Peyer's patch (tissue), 4 donors: Measurements from ENCODE around the gene ZFHX3.

ENCODE experiments used
- POLR2A ChIP-seq, 2 donors: fragments of 450-650 bp; IDR thresholded peaks; one replicate each; pipeline ENCODE4 v1.5.1; 2017; ENCODE audit warnings: antibody characterized with exemption in 2 of 2, mild to moderate bottlenecking in 2 of 2, moderate library complexity in 2 of 2
- TF ChIP-seq, protein P1 (sequence below), 6 experiments: fragments of 450-650 bp in 4 of 6; fragments of 200-600 bp in 2 of 6; sonication (generic) in 1 of 6; IDR thresholded peaks; one replicate each; pipeline ENCODE4 v1.5.1; 2017 to 2019; ENCODE audit warnings: antibody characterized with exemption in 6 of 6, mild to moderate bottlenecking in 3 of 6, moderate library complexity in 1 of 6

DNA sequence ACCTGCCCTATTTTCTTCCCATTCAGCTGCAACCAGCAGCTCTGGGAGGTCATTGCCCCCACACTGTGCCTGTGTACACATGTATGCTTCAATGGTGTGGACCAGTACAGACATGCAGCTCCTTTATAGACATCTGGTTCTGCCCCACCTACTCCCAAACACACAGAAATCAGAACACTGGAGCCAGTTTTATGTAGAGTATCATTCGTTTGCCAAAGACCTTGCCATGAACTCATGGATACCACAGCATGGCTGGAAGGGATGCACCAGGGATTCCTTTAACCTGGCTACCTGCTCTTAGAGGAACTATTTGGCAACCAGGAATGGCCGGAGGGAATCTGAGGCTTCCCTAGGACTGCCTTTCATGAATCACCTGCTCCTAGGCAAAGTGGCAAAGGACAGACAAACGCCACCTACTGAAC lies 60.4 kb downstream of the ZFHX3 start:
- TF ChIP-seq, protein P1, sequence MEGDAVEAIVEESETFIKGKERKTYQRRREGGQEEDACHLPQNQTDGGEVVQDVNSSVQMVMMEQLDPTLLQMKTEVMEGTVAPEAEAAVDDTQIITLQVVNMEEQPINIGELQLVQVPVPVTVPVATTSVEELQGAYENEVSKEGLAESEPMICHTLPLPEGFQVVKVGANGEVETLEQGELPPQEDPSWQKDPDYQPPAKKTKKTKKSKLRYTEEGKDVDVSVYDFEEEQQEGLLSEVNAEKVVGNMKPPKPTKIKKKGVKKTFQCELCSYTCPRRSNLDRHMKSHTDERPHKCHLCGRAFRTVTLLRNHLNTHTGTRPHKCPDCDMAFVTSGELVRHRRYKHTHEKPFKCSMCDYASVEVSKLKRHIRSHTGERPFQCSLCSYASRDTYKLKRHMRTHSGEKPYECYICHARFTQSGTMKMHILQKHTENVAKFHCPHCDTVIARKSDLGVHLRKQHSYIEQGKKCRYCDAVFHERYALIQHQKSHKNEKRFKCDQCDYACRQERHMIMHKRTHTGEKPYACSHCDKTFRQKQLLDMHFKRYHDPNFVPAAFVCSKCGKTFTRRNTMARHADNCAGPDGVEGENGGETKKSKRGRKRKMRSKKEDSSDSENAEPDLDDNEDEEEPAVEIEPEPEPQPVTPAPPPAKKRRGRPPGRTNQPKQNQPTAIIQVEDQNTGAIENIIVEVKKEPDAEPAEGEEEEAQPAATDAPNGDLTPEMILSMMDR (IDR thresholded peaks at IDR 0.05) = no peak
- no peak for TF ChIP-seq POLR2A (IDR thresholded peaks at IDR 0.05)
